ENCODE data around the gene OSBPL5. TPM values are rescaled to one million over a fixed set of nuclear protein-coding genes. Genes with fewer than 3 reads are reported as not detected.
A peak's percentile ranks its signal among the peaks of the same experiment; 100 is the strongest.

Gene OSBPL5
- total and polyA plus RNA-seq, 9 of the 15 experiments (the other 6 are each of a cell fraction or from before 2014, with no cell fraction given), result 0.06 to 14.8 (median 3.2) TPM

- Histone ChIP-seq H3K27ac (ENCODE audit: extremely low read depth, low read depth, low read length) (no peak overlapping the region), H3K79me2 (ENCODE audit: control insufficient read depth, insufficient read depth, low read length) (peaks cover 15% of the 10 kb centered on the region; the same call in 2 of the 3 replicates), H3K27me3 (ENCODE audit: control insufficient read depth in 2 of 2, insufficient read depth in 2 of 2, low read length in 2 of 2) (no peaks in the 10 kb centered on the region), H2AFZ (ENCODE audit: low read depth, low read length) (no peak overlapping the region), H4K20me1 (replicated peaks; ENCODE audit: control insufficient read depth, insufficient read depth, low read length) (peaks cover 19% of the 10 kb centered on the region), H3K4me2 (ENCODE audit: insufficient read depth, low read length) (no peak overlapping the region), H3K36me3 (ENCODE audit: control insufficient read depth, insufficient read depth, low read length) (no peaks in the 10 kb centered on the region; the same call in 2 of the 3 replicates), H3K9me1 (ENCODE audit: control insufficient read depth, insufficient read depth, low read length) (peaks cover 6% of the 10 kb centered on the region), H3K4me1 (replicated peaks in 1 of 2; ENCODE audit: control insufficient read depth in 2 of 2, insufficient read depth in 2 of 2, low read length in 2 of 2) (peaks cover 13 to 76% of the 10 kb centered on the region in 2 experiments; a peak in 4 of 5 replicates), H3K4me3 (no peak overlapping the region), H3K9me3 (replicated peaks; ENCODE audit: control insufficient read depth, insufficient read depth, low read depth, low read length) (no peaks in the 10 kb centered on the region), H3K9ac (ENCODE audit: insufficient read depth in 1 of 2, low read depth in 2 of 2, low read length in 2 of 2) (no peak overlapping the region)
- no TSS peak for BruUV-seq (replicated peaks)
- CTCF ChIA-PET (ENCODE audit: low intra/inter-chr PET ratio), result no interaction called here
- no peak for FAIRE-seq
- ATAC-seq, result no peak
- intact Hi-C loops (cut with micrococcal nuclease), result no loop called here
- 81% methylated on average over 13 of the region's 14 CpGs for WGBS (ENCODE audit: insufficient coverage, low coverage, missing lambda C conversion rate)
- no peak for DNase-seq (ENCODE audit: extremely low read depth in 1 of 4, low spot score in 3 of 4)
- in situ Hi-C loops (cut with MboI), result no loop called here
- POLR2A ChIA-PET, result interaction anchor here (1.0 kb wide), 1 partner anchor 9 kb away, joined by 4 read pairs; the partner anchor contains the start of gene OSBPL5
- TF ChIP-seq EGR1 (conservative IDR thresholded peaks at IDR 0.05), result no peak
- no peak for TF ChIP-seq SRSF1 (IDR thresholded peaks at IDR 0.05; ENCODE audit: low read depth, low read length)
- peak; percentile 65 for TF ChIP-seq TFE3 (CRISPR knock-in tag; IDR thresholded peaks at IDR 0.05)
- TF ChIP-seq ZNF699 (CRISPR knock-in tag; IDR thresholded peaks at IDR 0.05; ENCODE audit: insufficient replicate concordance), result no peak
- TF ChIP-seq USF1 (CRISPR knock-in tag; IDR thresholded peaks at IDR 0.05), result peak; percentile 63
- no peak for TF ChIP-seq MTF1 (CRISPR knock-in tag; IDR thresholded peaks at IDR 0.05; ENCODE audit: borderline replicate concordance)
- TF ChIP-seq, protein P1, sequence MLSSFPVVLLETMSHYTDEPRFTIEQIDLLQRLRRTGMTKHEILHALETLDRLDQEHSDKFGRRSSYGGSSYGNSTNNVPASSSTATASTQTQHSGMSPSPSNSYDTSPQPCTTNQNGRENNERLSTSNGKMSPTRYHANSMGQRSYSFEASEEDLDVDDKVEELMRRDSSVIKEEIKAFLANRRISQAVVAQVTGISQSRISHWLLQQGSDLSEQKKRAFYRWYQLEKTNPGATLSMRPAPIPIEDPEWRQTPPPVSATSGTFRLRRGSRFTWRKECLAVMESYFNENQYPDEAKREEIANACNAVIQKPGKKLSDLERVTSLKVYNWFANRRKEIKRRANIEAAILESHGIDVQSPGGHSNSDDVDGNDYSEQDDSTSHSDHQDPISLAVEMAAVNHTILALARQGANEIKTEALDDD (IDR thresholded peaks at IDR 0.05), result no peak
- no peak for TF ChIP-seq DNMT1 (IDR thresholded peaks at IDR 0.05)
- TF ChIP-seq USF2 (CRISPR knock-in tag; IDR thresholded peaks at IDR 0.05), result 0 out of 2 replicates have a peak, but pooled peaks have one; percentile 8
- no peak for TF ChIP-seq BHLHE40 (IDR thresholded peaks at IDR 0.05; ENCODE audit: low read length)
- no peak for TF ChIP-seq ESRRB (CRISPR knock-in tag; IDR thresholded peaks at IDR 0.05; ENCODE audit: borderline replicate concordance)
- TF ChIP-seq HEY1 (CRISPR knock-in tag; IDR thresholded peaks at IDR 0.05; ENCODE audit: borderline replicate concordance), result no peak
- TF ChIP-seq, protein P2, sequence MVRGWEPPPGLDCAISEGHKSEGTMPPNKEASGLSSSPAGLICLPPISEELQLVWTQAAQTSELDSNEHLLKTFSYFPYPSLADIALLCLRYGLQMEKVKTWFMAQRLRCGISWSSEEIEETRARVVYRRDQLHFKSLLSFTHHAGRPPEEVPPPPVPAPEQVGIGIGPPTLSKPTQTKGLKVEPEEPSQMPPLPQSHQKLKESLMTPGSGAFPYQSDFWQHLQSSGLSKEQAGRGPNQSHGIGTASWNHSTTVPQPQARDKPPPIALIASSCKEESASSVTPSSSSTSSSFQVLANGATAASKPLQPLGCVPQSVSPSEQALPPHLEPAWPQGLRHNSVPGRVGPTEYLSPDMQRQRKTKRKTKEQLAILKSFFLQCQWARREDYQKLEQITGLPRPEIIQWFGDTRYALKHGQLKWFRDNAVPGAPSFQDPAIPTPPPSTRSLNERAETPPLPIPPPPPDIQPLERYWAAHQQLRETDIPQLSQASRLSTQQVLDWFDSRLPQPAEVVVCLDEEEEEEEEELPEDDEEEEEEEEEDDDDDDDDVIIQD (CRISPR knock-in tag; IDR thresholded peaks at IDR 0.05), result no peak
- TF ChIP-seq KLF16 (IDR thresholded peaks at IDR 0.05), result no peak
These were observed 8.8 kb downstream of the OSBPL5 start for GRCh38 chr11:3156282-3156660.
